Measurements from ENCODE around the gene YIF1B. TPM values are rescaled to one million over a fixed set of nuclear protein-coding genes. Genes with fewer than 3 reads are reported as not detected.

Gene YIF1B
- total and polyA plus RNA-seq, 3 donors from 2014 or later, result 52.1 to 63.7 (median 63.5) TPM

DNA sequence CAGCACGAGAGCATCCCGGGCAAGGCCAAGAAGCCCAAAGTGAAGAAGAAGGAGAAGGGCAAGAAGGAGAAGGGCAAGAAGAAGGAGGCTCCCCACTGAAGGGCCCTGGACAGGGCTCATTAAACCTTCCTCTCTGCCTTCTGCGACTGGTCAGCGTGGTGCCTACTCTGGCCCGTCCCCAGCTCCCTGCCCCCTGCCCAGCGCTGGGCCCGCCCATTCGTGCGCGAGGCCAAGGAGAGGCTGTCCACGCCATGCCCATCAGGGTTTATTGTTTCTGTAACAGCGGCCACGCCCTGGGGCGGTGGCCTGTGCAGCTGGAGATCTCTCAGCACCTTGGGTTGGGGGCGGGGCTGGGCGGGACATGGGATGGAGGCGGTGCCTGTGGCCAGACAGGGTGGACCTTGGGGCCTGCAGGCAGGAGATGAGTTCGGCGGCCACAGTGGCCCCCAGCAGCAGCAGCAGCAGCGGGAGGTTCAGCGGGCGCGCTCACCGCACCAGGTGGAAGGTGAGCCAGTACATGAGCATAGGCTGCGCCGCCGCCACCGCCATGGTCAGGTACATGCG lies 10.8 kb downstream of the YIF1B start:
- 51 to 56% methylated on average over 5 to 29 of the region's 29 CpGs for WGBS, 2 donors
- Histone ChIP-seq H3K9me3 (no peaks in the 10 kb centered on the region), H3K27me3 (no peaks in the 10 kb centered on the region), H3K36me3 (ENCODE audit: low read depth, missing control alignments) (no peaks in the 10 kb centered on the region), H3K4me3 (peak overlapping the region in 1 of 2 donors; percentile 36), H3K4me1 (no peaks in the 10 kb centered on the region), H3K27ac (no peak overlapping the region)
- peak; percentile 46 for DNase-seq
- intact Hi-C loops (cut with DNase I; ENCODE audit: low total_unique reads), result no loop called here
- no peak for TF ChIP-seq POLR2A (IDR thresholded peaks at IDR 0.05)
- TF ChIP-seq, protein P1, sequence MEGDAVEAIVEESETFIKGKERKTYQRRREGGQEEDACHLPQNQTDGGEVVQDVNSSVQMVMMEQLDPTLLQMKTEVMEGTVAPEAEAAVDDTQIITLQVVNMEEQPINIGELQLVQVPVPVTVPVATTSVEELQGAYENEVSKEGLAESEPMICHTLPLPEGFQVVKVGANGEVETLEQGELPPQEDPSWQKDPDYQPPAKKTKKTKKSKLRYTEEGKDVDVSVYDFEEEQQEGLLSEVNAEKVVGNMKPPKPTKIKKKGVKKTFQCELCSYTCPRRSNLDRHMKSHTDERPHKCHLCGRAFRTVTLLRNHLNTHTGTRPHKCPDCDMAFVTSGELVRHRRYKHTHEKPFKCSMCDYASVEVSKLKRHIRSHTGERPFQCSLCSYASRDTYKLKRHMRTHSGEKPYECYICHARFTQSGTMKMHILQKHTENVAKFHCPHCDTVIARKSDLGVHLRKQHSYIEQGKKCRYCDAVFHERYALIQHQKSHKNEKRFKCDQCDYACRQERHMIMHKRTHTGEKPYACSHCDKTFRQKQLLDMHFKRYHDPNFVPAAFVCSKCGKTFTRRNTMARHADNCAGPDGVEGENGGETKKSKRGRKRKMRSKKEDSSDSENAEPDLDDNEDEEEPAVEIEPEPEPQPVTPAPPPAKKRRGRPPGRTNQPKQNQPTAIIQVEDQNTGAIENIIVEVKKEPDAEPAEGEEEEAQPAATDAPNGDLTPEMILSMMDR (IDR thresholded peaks at IDR 0.05), result no peak

DNA sequence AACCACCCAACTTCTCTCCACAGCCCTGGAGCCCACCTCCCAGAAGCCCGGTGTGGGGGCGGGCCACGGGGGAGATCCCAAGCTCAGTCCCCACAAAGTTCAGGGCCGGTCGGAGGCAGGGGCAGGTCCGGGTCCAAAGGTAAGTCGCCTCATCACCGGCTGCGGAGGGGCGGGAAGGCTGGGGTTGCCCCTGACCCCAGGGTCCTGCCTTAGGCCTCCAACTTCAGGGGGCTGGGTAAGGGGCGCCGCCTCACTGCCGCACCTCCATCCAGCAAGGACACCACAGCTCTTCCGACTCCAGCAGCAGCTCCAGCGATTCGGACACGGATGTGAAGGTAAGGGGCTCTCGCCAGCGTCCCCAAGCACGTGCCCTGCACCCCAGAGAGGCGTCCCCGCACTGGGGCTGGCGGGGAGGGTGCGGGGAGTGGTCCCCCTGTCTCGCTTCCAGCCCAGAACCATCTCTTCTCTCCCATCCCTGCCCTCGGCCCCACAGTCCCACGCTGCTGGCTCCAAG lies 11.3 kb downstream of the YIF1B start:
- Histone ChIP-seq H3K4me3 (peak overlapping the region in 1 of 2 donors; percentile 36), H3K36me3 (ENCODE audit: low read depth, missing control alignments) (no peaks in the 10 kb centered on the region), H3K4me1 (no peaks in the 10 kb centered on the region), H3K27me3 (no peaks in the 10 kb centered on the region), H3K9me3 (no peaks in the 10 kb centered on the region), H3K27ac (no peak overlapping the region)
- no peak for DNase-seq
- 68 to 71% methylated on average over 9 to 17 of the region's 27 CpGs for WGBS, 2 donors
- no peak for TF ChIP-seq POLR2A (IDR thresholded peaks at IDR 0.05)
- TF ChIP-seq, protein P1 (IDR thresholded peaks at IDR 0.05), result no peak
- intact Hi-C loops (cut with DNase I; ENCODE audit: low total_unique reads), result no loop called here

DNA sequence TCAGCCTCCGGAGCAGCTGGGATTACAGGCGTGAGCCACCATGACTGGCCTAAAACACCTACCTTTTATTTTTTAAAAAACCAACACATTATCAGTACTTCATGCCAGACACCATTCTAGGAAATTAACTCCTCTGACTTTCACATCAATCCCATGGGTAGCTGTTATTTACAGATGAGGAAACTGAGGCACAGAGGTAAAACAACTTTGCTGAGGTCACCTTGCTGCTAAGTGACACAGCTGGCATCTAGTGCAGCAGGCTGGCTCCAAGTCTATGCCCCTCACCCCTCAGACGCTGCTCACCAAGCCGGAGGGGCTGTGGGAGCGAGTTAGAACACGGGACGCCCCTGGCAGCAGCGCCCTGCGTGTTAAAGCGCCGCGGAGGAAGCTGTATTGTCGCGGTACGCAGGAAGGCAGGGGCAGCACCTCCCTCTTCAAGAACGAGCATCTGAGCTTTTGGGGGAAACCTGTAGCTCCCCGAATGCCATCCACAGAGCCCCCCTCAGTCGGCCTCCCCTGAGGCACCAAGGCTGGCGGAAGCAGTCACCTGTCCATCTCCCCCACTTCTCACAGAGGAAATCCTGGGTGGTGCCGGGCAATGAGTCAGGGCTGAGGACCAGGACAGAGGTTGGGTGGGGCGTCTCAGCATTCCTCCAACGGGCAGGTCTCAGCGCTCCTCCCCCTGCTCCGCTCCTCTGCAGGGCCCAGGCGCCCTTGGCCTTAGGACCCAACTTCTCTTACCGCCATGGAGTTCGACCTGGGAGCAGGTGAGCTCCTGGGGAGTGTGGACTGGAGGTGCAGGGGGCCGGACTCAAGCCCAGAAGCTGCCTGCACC lies 12.0 kb downstream of the YIF1B start, which contains the start of gene C19orf33:
Gene C19orf33, plus strand, starts transcription at position 735 of the 835 bp plus-strand sequence. Its CDS starts 11 bp downstream, at position 746.
- Histone ChIP-seq H3K4me3 (peak within 1 kb of the TSS in 1 of 2 donors; percentile 36), H3K4me1 (no peaks in the 10 kb centered on the region), H3K27me3 (no peaks in the 10 kb centered on the region), H3K9me3 (no peaks in the 10 kb centered on the region), H3K36me3 (ENCODE audit: low read depth, missing control alignments) (no peaks in the 10 kb centered on the region), H3K27ac (no peak within 1 kb of the TSS)
- no peak for DNase-seq
- WGBS, 2 donors, result 54 to 71% methylated on average over 12 to 27 of the region's 28 CpGs
- intact Hi-C loops (cut with DNase I; ENCODE audit: low total_unique reads), result no loop called here
- TF ChIP-seq POLR2A (IDR thresholded peaks at IDR 0.05), result no peak
- TF ChIP-seq, protein P1 (IDR thresholded peaks at IDR 0.05), result no peak

DNA sequence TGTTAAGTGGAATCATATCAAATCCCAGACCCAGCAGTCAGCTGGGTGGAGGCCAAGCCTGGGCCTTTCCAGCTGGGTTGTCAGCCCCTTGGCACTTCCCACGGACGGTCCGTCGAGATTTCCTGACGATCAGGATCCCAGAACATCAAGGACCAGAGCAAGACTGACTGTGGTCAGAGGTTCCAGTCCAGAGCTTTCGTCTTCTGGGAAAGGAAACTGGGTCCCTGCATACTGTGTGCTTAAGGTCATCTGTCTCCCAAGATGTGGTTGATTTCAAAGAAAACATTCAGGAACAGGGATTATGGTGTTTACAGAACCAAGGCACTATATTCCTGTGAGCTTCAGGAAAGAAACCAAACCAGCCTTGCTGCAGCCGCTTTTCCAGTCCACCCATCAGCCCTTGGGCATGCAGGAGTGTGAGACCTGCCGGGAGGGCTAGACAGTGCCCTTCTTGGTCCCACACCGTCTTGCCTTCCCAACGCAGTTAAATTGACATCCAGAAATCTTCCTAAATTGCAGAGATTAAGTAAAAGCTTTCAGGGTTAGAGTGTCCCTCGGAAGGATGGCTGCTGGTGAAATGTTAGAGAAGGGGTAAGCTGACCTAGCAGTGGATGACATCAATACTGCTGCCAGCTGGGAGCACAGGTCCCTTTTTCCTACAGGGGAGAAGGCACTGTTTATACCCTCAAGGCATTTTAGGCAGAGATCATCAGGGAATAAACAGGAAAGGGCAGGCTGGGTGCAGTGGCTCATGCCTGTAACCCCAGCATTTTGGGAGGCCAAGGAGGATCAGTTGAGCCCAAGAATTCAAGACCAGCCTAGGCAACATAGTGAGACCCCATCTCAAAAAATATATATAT lies 16.7 kb downstream of the YIF1B start:
- no peaks in the 10 kb centered on the region for H3K36me3 ChIP-seq (ENCODE audit: low read depth, missing control alignments)
- intact Hi-C loops (cut with DNase I; ENCODE audit: low total_unique reads), result no loop called here
- no peak overlapping the region for H3K4me3 ChIP-seq
- 61 to 71% methylated on average over 9 to 11 of the region's 11 CpGs for WGBS, 2 donors
- no peak for TF ChIP-seq POLR2A (IDR thresholded peaks at IDR 0.05)
- TF ChIP-seq, protein P1 (IDR thresholded peaks at IDR 0.05), result no peak
- no peaks in the 10 kb centered on the region for H3K9me3 ChIP-seq
- DNase-seq, result no peak
- H3K27me3 ChIP-seq, result no peaks in the 10 kb centered on the region
- H3K4me1 ChIP-seq, result no peaks in the 10 kb centered on the region
- no peak overlapping the region for H3K27ac ChIP-seq

All from testis (tissue), 3 donors.